GM19397 (cell line): ENCODE data around the gene ZNF609.
"Not testable (repeated sequence)": the region's sequence is repeated elsewhere in the genome, so short reads cannot be mapped to it uniquely, and the experiment has no call there.

ENCODE experiments used
- ATAC-seq: cut with Tn5 transposase; IDR thresholded peaks from one replicate; pipeline ENCODE4 v1.9.1; 2021; ENCODE audit warnings: mild to moderate bottlenecking, moderate library complexity; ENCODE audit not compliant: unreplicated experiment

ZNF609 gene

GRCh38 chr15:64574301-64575017 is 114.1 kb downstream of the ZNF609 start:
- ATAC-seq = no peak

- ATAC-seq = no peak
Observed at GRCh38 chr15:64580696-64581407, 120.5 kb downstream of the ZNF609 start.

- ATAC-seq = no peak
Observed at GRCh38 chr15:64581408-64581761, 121.0 kb downstream of the ZNF609 start.

GRCh38 chr15:64582202-64582601 is 121.8 kb downstream of the ZNF609 start:
- ATAC-seq = no peak

- ATAC-seq = no peak
Observed at GRCh38 chr15:64583519-64583918, 123.1 kb downstream of the ZNF609 start.

- ATAC-seq = no peak
Observed at GRCh38 chr15:64583983-64584382, 123.6 kb downstream of the ZNF609 start.

GRCh38 chr15:64586259-64586870 is 126.0 kb downstream of the ZNF609 start:
- ATAC-seq = no peak

GRCh38 chr15:64586984-64587383 is 126.6 kb downstream of the ZNF609 start:
- no peak for ATAC-seq

- no peak for ATAC-seq
Observed at GRCh38 chr15:64589435-64590084, 129.2 kb downstream of the ZNF609 start.

GRCh38 chr15:64592845-64593244 is 132.5 kb downstream of the ZNF609 start:
- not testable (repeated sequence) for ATAC-seq

GRCh38 chr15:64596701-64597476 is 136.5 kb downstream of the ZNF609 start:
- ATAC-seq = no peak

GRCh38 chr15:64597477-64597822 is 137.1 kb downstream of the ZNF609 start:
- ATAC-seq = no peak

- ATAC-seq = no peak
Observed at GRCh38 chr15:64599226-64599625, 138.8 kb downstream of the ZNF609 start.

GRCh38 chr15:64599716-64600115 is 139.3 kb downstream of the ZNF609 start:
- ATAC-seq = no peak

- no peak for ATAC-seq
Observed at GRCh38 chr15:64600794-64601193, 140.4 kb downstream of the ZNF609 start.

GRCh38 chr15:64604319-64604718 is 143.9 kb downstream of the ZNF609 start:
- no peak for ATAC-seq

GRCh38 chr15:64607416-64607815 is 147.0 kb downstream of the ZNF609 start:
- ATAC-seq = not testable (repeated sequence)

- ATAC-seq = no peak
Observed at GRCh38 chr15:64610257-64610919, 150.0 kb downstream of the ZNF609 start.

- no peak for ATAC-seq
Observed at GRCh38 chr15:64611085-64611725, 150.8 kb downstream of the ZNF609 start.

- no peak for ATAC-seq
Observed at GRCh38 chr15:64614519-64614918, 154.1 kb downstream of the ZNF609 start.
